ENCODE measurements around the gene QSOX1.
"Not testable (repeated sequence)": the region's sequence is repeated elsewhere in the genome, so short reads cannot be mapped to it uniquely, and the experiment has no call there.

The QSOX1 gene

GRCh38 chr1:180194048-180194425, 39.4 kb downstream of the QSOX1 start:
- no peak for DNase-seq

GRCh38 chr1:180194546-180195207, 40.0 kb downstream of the QSOX1 start:
- DNase-seq: no peak

GRCh38 chr1:180195401-180195800, 40.7 kb downstream of the QSOX1 start:
- DNase-seq: no peak

GRCh38 chr1:180195916-180196315, 41.2 kb downstream of the QSOX1 start:
- DNase-seq: no peak

- DNase-seq: no peak
Observed at GRCh38 chr1:180196436-180197003, 41.9 kb downstream of the QSOX1 start.

- no peak for DNase-seq
Observed at GRCh38 chr1:180197231-180197630, 42.6 kb downstream of the QSOX1 start.

- DNase-seq: no peak
Observed at GRCh38 chr1:180198196-180198595, 43.5 kb downstream of the QSOX1 start.

GRCh38 chr1:180198611-180199010, 43.9 kb downstream of the QSOX1 start:
- DNase-seq: no peak

GRCh38 chr1:180199018-180199417, 44.3 kb downstream of the QSOX1 start:
- DNase-seq: no peak

GRCh38 chr1:180201451-180202200, 47.0 kb downstream of the QSOX1 start:
- no peak for DNase-seq

GRCh38 chr1:180202588-180202987, 47.9 kb downstream of the QSOX1 start:
- not testable (repeated sequence) for DNase-seq

GRCh38 chr1:180204231-180204630, 49.6 kb downstream of the QSOX1 start:
- no peak for DNase-seq

- no peak for DNase-seq
Observed at GRCh38 chr1:180206581-180206980, 51.9 kb downstream of the QSOX1 start.

GRCh38 chr1:180208264-180208663, 53.6 kb downstream of the QSOX1 start:
- no peak for DNase-seq

GRCh38 chr1:180210008-180210620, 55.4 kb downstream of the QSOX1 start:
- no peak for DNase-seq

- no peak for DNase-seq
Observed at GRCh38 chr1:180211156-180211859, 56.6 kb downstream of the QSOX1 start.

GRCh38 chr1:180211860-180212229, 57.2 kb downstream of the QSOX1 start:
- no peak for DNase-seq

- peak; percentile 77 for DNase-seq
Observed at GRCh38 chr1:180213401-180214170, 58.9 kb downstream of the QSOX1 start.

- DNase-seq: peak; percentile 34
Observed at GRCh38 chr1:180215856-180216625, 61.4 kb downstream of the QSOX1 start.

- no peak for DNase-seq
Observed at GRCh38 chr1:180217006-180217405, 62.3 kb downstream of the QSOX1 start.

Data from activated effector memory CD4-positive, alpha-beta T cell treated with anti-CD3 and anti-CD28 coated beads, Interleukin-2, amount 50 U/mL, for 16 hours (primary cell).